ENCODE data around the gene TRIM2. TPM values are rescaled to one million over a fixed set of nuclear protein-coding genes. Genes with fewer than 3 reads are reported as not detected.

TRIM2 gene
- total RNA-seq, 2 experiments from 2014 or later, result 0.63 to 1.4 TPM

- no peak for TF ChIP-seq CTCF (IDR thresholded peaks at IDR 0.05)
- Mint-ChIP-seq H3K27me3 (peaks cover 2% of the 10 kb centered on the region), H3K9me3 (no peaks in the 10 kb centered on the region), H3K4me1 (ENCODE audit: low read depth) (peaks cover 10% of the 10 kb centered on the region), H3K4me3 (no peak overlapping the region), H3K27ac (no peak overlapping the region), H3K36me3 (ENCODE audit: low read depth) (no peaks in the 10 kb centered on the region)
- intact Hi-C loops (cut with micrococcal nuclease), result no loop called here
- DNase-seq (no peak), ATAC-seq (no peak)
- ChIA-PET CTCF (no interaction called here), POLR2A (no interaction called here)
Measured at GRCh38 chr4:153239409-153239808, 35.2 kb downstream of the TRIM2 start.

- Mint-ChIP-seq H3K4me1 (ENCODE audit: low read depth) (peaks cover 4% of the 10 kb centered on the region), H3K27me3 (no peaks in the 10 kb centered on the region), H3K9me3 (no peaks in the 10 kb centered on the region), H3K27ac (no peak overlapping the region), H3K4me3 (no peak overlapping the region), H3K36me3 (ENCODE audit: low read depth) (no peaks in the 10 kb centered on the region)
- ChIA-PET POLR2A (no interaction called here), CTCF (no interaction called here)
- no peak for DNase-seq
- ATAC-seq, result no peak
- TF ChIP-seq CTCF (IDR thresholded peaks at IDR 0.05), result no peak
- intact Hi-C loops (cut with micrococcal nuclease), result no loop called here
Measured at GRCh38 chr4:153241295-153241694, 37.1 kb downstream of the TRIM2 start.

DNA sequence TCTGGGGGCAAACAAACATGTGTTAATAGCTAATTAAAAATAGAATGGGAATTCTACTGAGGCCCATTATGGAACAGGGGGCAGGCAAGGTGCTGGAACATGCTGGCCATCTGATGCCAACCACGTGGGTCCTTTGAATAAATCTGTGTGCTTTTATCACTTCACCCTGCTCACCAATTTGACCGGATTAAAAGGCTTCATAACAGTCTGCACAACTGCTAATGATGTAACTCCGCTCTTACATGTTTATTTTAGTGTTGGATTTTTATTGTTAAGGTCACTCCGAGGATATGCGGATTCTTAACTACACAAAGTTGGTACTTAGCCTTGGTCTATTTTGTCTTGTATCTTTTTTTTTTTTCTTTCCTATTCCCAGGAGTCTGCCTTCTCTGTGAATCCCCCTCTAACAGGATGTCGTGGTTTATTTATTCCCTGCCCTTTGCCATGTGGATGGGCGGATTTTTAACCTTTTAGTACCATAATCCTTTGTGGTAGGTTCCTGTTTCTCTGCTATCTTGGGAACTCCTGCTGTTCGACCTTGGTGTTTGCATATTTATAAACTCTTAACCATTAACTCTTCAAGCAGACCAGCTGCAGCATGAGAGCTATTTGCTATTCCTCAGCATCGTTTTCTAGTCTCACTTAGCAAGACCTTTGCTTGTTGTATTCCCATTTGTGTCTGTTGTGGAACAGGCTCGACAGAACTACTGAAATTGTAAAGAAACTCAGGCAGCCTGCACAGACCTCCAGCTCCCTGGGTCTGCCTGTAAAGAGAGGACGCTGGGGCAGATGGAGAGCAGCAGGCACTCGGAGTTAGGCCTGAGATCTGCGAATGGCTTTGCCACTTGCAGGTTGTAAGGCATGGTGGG, 38.0 kb downstream of the TRIM2 start:
- ChIA-PET POLR2A (interaction anchor here (0.6 kb wide), 1 partner anchor 426 kb away, joined by 3 read pairs; no protein-coding TSS in a partner anchor), CTCF (no interaction called here)
- Mint-ChIP-seq H3K4me3 (no peak overlapping the region), H3K27me3 (no peaks in the 10 kb centered on the region), H3K9me3 (no peaks in the 10 kb centered on the region), H3K27ac (no peak overlapping the region), H3K4me1 (ENCODE audit: low read depth) (peaks cover 4% of the 10 kb centered on the region), H3K36me3 (ENCODE audit: low read depth) (no peaks in the 10 kb centered on the region)
- ATAC-seq (no peak), DNase-seq (no peak)
- intact Hi-C loops (cut with micrococcal nuclease), result no loop called here
- TF ChIP-seq CTCF (IDR thresholded peaks at IDR 0.05), result no peak

DNA sequence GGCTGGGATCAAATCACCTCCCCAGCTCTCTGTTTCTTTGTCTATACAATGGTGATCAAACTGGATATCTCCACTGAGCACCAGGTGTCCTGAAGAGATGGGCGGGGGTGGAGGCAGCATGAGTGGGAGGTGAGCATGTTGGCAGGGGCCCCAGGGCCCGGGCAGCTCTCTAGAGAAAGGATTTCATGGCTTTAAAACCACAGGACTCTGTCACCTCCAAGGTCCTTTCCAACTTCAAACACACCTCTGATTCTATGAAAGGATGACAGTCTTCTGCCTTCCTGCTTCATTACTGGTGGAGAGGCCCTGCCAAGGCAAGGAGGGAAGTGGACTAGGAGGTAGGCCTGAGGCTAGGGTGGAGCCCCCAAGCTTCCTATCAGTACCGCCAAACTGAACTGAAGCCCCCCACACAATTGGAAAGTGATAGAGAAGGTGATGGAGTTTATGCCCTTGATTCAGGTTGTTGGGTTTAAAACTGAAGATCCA, 38.6 kb downstream of the TRIM2 start:
- H3K4me1 Mint-ChIP-seq (ENCODE audit: low read depth), result peaks cover 4% of the 10 kb centered on the region
- CTCF ChIA-PET, result no interaction called here
- intact Hi-C loops (cut with micrococcal nuclease), result no loop called here

More for the DNA sequence above, 38.6 kb downstream of the TRIM2 start:
- ATAC-seq (peak; percentile 17), DNase-seq (peak; percentile 8)
- H3K4me3 Mint-ChIP-seq, result no peak overlapping the region
- POLR2A ChIA-PET, result interaction anchor here (0.6 kb wide), 1 partner anchor 427 kb away, joined by 3 read pairs; no protein-coding TSS in a partner anchor
- no peak for TF ChIP-seq CTCF (IDR thresholded peaks at IDR 0.05)
- H3K36me3 Mint-ChIP-seq (ENCODE audit: low read depth), result no peaks in the 10 kb centered on the region
- no peaks in the 10 kb centered on the region for H3K27me3 Mint-ChIP-seq
- H3K9me3 Mint-ChIP-seq, result no peaks in the 10 kb centered on the region
- H3K27ac Mint-ChIP-seq, result no peak overlapping the region

All from activated CD8-positive, alpha-beta T cell treated with anti-CD3 and anti-CD28 coated beads for 36 hours (primary cell).